Neural progenitor cell (in vitro differentiated cells): Measurements from ENCODE around the gene PGP. TPM values are rescaled to one million over a fixed set of nuclear protein-coding genes. Genes with fewer than 3 reads are reported as not detected.

Experiments
- DNase-seq: peaks from one replicate; pipeline ENCODE4 v3.0.0-alpha.2; 2016; ENCODE audit warnings: low spot score
- H2AFZ ChIP-seq: fragments of 200-600 bp; sonication (generic); replicated peaks from 2 replicates; pipeline ENCODE4 v1.6.1; 2016; ENCODE audit warnings: antibody characterized with exemption
- H3F3A ChIP-seq: fragments of 200-600 bp; sonication (generic); 2 replicates; pipeline ENCODE4 v1.6.1; 2016; ENCODE audit warnings: antibody characterized with exemption, low read depth
- H3K27ac ChIP-seq: fragments of 200-600 bp; sonication (generic); 2 replicates; pipeline ENCODE4 v1.5.1; 2016; ENCODE audit warnings: mild to moderate bottlenecking
- H3K27me3 ChIP-seq: fragments of 200-600 bp; sonication (generic); 2 replicates; pipeline ENCODE4 v1.6.1; 2016; ENCODE audit warnings: mild to moderate bottlenecking, moderate library complexity
- H3K36me3 ChIP-seq: fragments of 200-600 bp; sonication (generic); 2 replicates; pipeline ENCODE4 v1.5.1; 2016
- H3K4me1 ChIP-seq: fragments of 200-600 bp; sonication (generic); 2 replicates; pipeline ENCODE4 v1.6.1; 2016; ENCODE audit warnings: mixed run types
- H3K4me2 ChIP-seq: fragments of 200-600 bp; sonication (generic); 2 replicates; pipeline ENCODE4 v1.6.1; 2016
- H3K4me3 ChIP-seq: fragments of 200-600 bp; sonication (generic); 2 replicates; pipeline ENCODE4 v1.5.1; 2016
- H3K79me2 ChIP-seq: fragments of 200-600 bp; sonication (generic); 2 replicates; pipeline ENCODE4 v1.6.1; 2016; ENCODE audit warnings: low read depth
- H3K9ac ChIP-seq: fragments of 200-600 bp; sonication (generic); 2 replicates; pipeline ENCODE4 v1.6.1; 2016
- H3K9me3 ChIP-seq: fragments of 200-600 bp; sonication (generic); 2 replicates; pipeline ENCODE4 v1.5.1; 2016; ENCODE audit warnings: low read depth
- H4K20me1 ChIP-seq: fragments of 200-600 bp; sonication (generic); 2 replicates; pipeline ENCODE4 v1.6.1; 2016; ENCODE audit warnings: low read depth
- H3K27ac Mint-ChIP-seq: 3 replicates; pipeline ENCODE4 v1.8.0; 2021; ENCODE audit warnings: mixed read lengths
- H3K27me3 Mint-ChIP-seq: 2 replicates; pipeline ENCODE4 v1.8.0; 2022; ENCODE audit warnings: low read depth, mild to moderate bottlenecking, inconsistent platforms, moderate library complexity, mixed read lengths; ENCODE audit not compliant: insufficient read depth
- H3K36me3 Mint-ChIP-seq: 3 replicates; pipeline ENCODE4 v1.8.0; 2021; ENCODE audit warnings: mixed read lengths
- H3K4me1 Mint-ChIP-seq: 3 replicates; pipeline ENCODE4 v1.8.0; 2021; ENCODE audit warnings: mixed read lengths
- H3K4me3 Mint-ChIP-seq: 3 replicates; pipeline ENCODE4 v1.8.0; 2021; ENCODE audit warnings: mild to moderate bottlenecking, moderate library complexity, mixed read lengths
- H3K9me3 Mint-ChIP-seq: 3 replicates; pipeline ENCODE4 v1.8.0; 2020; ENCODE audit warnings: mixed read lengths
- EZH2 ChIP-seq: fragments of 200-600 bp; sonication (generic); IDR thresholded peaks from 2 replicates; pipeline ENCODE4 v1.6.1; 2017; ENCODE audit warnings: antibody characterized with exemption, mild to moderate bottlenecking, moderate library complexity
- EZH2phosphoT487 ChIP-seq: fragments of 200-600 bp; sonication (generic); IDR thresholded peaks from 2 replicates; pipeline ENCODE4 v1.6.1; 2017; ENCODE audit warnings: antibody characterized with exemption
- total RNA-seq: library from RNA; depleted of rRNA; stranded (reverse); fragments of >200 nt; gene quantifications from 2 replicates; pipeline ENCODE4 v1.2.3, GENCODE V29; 2015; ENCODE audit warnings: low replicate concordance
- TF ChIP-seq, protein P1 (sequence below): fragments of 200-600 bp; sonication (generic); IDR thresholded peaks from 2 replicates; pipeline ENCODE4 v1.5.1; 2017; ENCODE audit warnings: antibody characterized with exemption, mild to moderate bottlenecking

Gene PGP
- total RNA-seq, 1 donor from 2014 or later, result 13.3 TPM

DNA sequence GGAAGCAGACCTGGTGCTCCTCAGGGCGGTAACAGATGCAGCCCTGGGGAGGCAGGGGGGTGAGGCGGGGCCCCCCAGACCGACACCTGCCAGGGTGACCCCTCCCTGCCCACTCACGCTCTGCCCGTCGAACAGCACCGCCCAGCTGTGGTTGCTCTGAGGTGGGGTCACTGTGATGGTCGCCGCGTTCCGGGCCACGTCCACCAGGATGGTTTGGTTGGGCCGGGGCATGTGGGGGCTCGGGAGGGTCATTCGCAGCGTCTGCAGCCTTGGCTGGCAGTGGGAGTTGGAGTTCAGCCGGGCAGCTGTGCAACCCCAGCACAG is 4.7 kb downstream of the PGP start:
- Histone ChIP-seq H4K20me1 (peaks cover 41% of the 10 kb centered on the region), H2AFZ (no peak overlapping the region), H3K79me2 (peaks cover 42% of the 10 kb centered on the region), H3K27me3 (no peaks in the 10 kb centered on the region), H3K4me3 (no peak overlapping the region), H3K27ac (no peak overlapping the region), H3K4me2 (no peak overlapping the region), H3K9me3 (no peaks in the 10 kb centered on the region), H3K36me3 (no peaks in the 10 kb centered on the region), H3K4me1 (peaks cover 16% of the 10 kb centered on the region), H3F3A (peaks cover 37% of the 10 kb centered on the region), H3K9ac (no peak overlapping the region)
- H3K4me1 Mint-ChIP-seq, result peaks cover 27% of the 10 kb centered on the region
- no peak overlapping the region for H3K4me3 Mint-ChIP-seq
- H3K36me3 Mint-ChIP-seq, result peaks cover 12% of the 10 kb centered on the region
- no peaks in the 10 kb centered on the region for H3K9me3 Mint-ChIP-seq
- H3K27ac Mint-ChIP-seq, result no peak overlapping the region
- no peak for DNase-seq
- TF ChIP-seq, protein P1, sequence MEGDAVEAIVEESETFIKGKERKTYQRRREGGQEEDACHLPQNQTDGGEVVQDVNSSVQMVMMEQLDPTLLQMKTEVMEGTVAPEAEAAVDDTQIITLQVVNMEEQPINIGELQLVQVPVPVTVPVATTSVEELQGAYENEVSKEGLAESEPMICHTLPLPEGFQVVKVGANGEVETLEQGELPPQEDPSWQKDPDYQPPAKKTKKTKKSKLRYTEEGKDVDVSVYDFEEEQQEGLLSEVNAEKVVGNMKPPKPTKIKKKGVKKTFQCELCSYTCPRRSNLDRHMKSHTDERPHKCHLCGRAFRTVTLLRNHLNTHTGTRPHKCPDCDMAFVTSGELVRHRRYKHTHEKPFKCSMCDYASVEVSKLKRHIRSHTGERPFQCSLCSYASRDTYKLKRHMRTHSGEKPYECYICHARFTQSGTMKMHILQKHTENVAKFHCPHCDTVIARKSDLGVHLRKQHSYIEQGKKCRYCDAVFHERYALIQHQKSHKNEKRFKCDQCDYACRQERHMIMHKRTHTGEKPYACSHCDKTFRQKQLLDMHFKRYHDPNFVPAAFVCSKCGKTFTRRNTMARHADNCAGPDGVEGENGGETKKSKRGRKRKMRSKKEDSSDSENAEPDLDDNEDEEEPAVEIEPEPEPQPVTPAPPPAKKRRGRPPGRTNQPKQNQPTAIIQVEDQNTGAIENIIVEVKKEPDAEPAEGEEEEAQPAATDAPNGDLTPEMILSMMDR, result no peak
- TF ChIP-seq EZH2 (no peak), EZH2phosphoT487 (no peak)
- H3K27me3 Mint-ChIP-seq, result peaks cover 13% of the 10 kb centered on the region

DNA sequence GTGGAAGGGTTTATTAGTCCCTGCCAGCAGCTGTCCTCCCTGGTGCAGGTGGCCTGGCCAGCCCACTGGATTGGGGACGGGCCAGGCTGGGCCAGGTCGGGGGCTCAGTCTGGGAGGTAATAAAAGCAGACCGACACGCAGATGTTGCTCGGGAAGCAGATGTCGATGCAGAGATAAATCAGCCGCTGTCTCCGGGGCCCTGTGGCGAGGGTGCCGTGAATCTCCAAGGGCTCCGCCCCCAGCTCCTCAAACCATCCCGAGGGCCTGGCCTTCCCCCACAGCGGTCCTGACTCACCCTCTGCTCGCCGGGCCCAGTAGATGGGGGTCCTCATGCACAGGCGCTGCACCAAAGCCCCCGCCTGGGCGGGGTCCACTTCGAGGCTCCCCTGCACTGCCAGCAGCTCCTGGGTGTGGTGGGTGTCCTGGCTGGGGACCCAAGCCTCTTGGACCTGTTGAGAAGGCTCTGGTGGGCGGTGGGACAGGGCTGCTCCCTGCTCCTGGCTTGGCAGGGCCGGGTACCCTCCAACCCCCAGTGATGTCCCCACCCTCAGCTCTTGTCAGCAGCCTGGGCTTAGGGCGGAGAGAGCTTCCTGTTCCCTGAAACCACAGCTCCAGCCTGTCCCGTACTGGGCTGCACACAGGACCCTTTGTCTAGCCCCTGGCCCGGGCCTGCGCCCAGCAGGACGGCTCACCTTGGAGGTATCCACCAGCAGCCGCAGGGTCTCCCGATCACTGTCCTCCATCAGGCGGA is 5.2 kb downstream of the PGP start:
- Histone ChIP-seq H3K79me2 (peaks cover 41% of the 10 kb centered on the region), H3F3A (peaks cover 40% of the 10 kb centered on the region), H3K27ac (no peak overlapping the region), H4K20me1 (peaks cover 41% of the 10 kb centered on the region), H2AFZ (no peak overlapping the region), H3K27me3 (no peaks in the 10 kb centered on the region), H3K4me1 (peaks cover 16% of the 10 kb centered on the region), H3K9me3 (no peaks in the 10 kb centered on the region), H3K4me2 (no peak overlapping the region), H3K9ac (no peak overlapping the region), H3K4me3 (no peak overlapping the region), H3K36me3 (no peaks in the 10 kb centered on the region)
- H3K27me3 Mint-ChIP-seq, result peaks cover 15% of the 10 kb centered on the region
- peaks cover 12% of the 10 kb centered on the region for H3K36me3 Mint-ChIP-seq
- no peaks in the 10 kb centered on the region for H3K9me3 Mint-ChIP-seq
- TF ChIP-seq EZH2phosphoT487 (no peak), EZH2 (no peak)
- TF ChIP-seq, protein P1, result no peak
- H3K27ac Mint-ChIP-seq, result no peak overlapping the region
- peaks cover 29% of the 10 kb centered on the region for H3K4me1 Mint-ChIP-seq
- no peak overlapping the region for H3K4me3 Mint-ChIP-seq
- no peak for DNase-seq

DNA sequence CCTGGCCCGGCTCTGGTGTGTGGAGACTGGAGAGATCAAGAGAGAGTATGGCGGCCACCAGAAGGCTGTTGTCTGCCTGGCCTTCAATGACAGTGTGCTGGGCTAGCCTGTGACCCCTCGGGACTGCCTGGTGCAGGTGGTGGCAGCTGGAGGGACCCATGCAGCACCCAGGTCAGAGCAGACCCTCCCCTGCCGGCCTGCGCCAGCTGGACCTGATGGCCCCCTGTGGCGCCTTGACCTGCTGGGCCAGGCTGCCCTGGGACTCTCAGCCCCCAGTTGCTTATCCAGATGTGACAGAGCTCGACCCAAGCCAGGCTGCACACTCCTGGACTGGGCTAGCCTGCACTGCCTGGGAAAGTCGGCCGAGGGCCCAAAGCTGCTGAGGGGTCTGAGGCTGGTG is 5.9 kb downstream of the PGP start:
- H3K36me3 ChIP-seq, result no peaks in the 10 kb centered on the region
- H3K4me1 ChIP-seq, result peaks cover 16% of the 10 kb centered on the region
- peaks cover 35% of the 10 kb centered on the region for H3K79me2 ChIP-seq
- H3K4me3 ChIP-seq, result no peak overlapping the region
- Mint-ChIP-seq H3K9me3 (no peaks in the 10 kb centered on the region), H3K4me3 (no peak overlapping the region), H3K36me3 (peaks cover 12% of the 10 kb centered on the region), H3K27me3 (peaks cover 18% of the 10 kb centered on the region), H3K4me1 (peaks cover 31% of the 10 kb centered on the region), H3K27ac (no peak overlapping the region)
- no peak for DNase-seq
- no peak overlapping the region for H3K9ac ChIP-seq
- peaks cover 34% of the 10 kb centered on the region for H4K20me1 ChIP-seq
- H3F3A ChIP-seq, result peaks cover 40% of the 10 kb centered on the region
- no peak overlapping the region for H2AFZ ChIP-seq
- TF ChIP-seq EZH2phosphoT487, result no peak
- no peak for TF ChIP-seq EZH2
- TF ChIP-seq, protein P1, result no peak
- H3K27me3 ChIP-seq, result no peaks in the 10 kb centered on the region
- no peak overlapping the region for H3K27ac ChIP-seq
- no peaks in the 10 kb centered on the region for H3K9me3 ChIP-seq
- no peak overlapping the region for H3K4me2 ChIP-seq
